ENCODE data around the gene XYLB.

DNA sequence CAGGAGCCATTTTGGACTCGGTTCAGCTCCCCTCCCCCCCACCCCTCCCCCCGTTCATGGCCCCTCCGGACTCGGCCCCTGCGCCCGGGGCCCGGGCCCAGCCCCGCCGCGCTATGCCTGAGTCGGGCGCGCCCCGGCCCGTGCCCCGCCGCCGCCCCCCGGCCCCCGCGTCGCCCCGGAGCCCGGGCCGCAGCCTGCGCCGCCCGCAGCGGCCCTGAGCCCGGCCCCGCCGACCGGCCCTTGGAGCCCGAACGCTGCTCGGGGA, 107.3 kb downstream of the XYLB start:
- TF ChIP-seq, protein P1, sequence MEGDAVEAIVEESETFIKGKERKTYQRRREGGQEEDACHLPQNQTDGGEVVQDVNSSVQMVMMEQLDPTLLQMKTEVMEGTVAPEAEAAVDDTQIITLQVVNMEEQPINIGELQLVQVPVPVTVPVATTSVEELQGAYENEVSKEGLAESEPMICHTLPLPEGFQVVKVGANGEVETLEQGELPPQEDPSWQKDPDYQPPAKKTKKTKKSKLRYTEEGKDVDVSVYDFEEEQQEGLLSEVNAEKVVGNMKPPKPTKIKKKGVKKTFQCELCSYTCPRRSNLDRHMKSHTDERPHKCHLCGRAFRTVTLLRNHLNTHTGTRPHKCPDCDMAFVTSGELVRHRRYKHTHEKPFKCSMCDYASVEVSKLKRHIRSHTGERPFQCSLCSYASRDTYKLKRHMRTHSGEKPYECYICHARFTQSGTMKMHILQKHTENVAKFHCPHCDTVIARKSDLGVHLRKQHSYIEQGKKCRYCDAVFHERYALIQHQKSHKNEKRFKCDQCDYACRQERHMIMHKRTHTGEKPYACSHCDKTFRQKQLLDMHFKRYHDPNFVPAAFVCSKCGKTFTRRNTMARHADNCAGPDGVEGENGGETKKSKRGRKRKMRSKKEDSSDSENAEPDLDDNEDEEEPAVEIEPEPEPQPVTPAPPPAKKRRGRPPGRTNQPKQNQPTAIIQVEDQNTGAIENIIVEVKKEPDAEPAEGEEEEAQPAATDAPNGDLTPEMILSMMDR (IDR thresholded peaks at IDR 0.05) = no peak
- TF ChIP-seq POLR2AphosphoS5 (IDR thresholded peaks at IDR 0.05) (no peak), POLR2A (IDR thresholded peaks at IDR 0.05) (no peak)
